ENCODE data around the gene NME3.

GRCh38 chr16:1810106-1810505 is 38.8 kb upstream of the NME3 start:
- TF ChIP-seq POLR2A (IDR thresholded peaks at IDR 0.05; ENCODE audit: low read length), result no peak
- TF ChIP-seq GATA1 (IDR thresholded peaks at IDR 0.05; ENCODE audit: low read depth, low read length), result no peak
